Testis (tissue), 2 donors: Measurements from ENCODE around the gene MRPL53.

ENCODE experiments used
- CTCF ChIP-seq, 3 experiments: fragments of 450-650 bp in 2 of 3; fragments of 200-600 bp in 1 of 3; sonication (generic) in 1 of 3; IDR thresholded peaks; one replicate each; pipeline ENCODE4 v1.5.1; 2016 to 2019; ENCODE audit warnings: antibody characterized with exemption in 3 of 3, mild to moderate bottlenecking in 2 of 3, moderate library complexity in 1 of 3
- POLR2A ChIP-seq: fragments of 450-650 bp; IDR thresholded peaks from one replicate; pipeline ENCODE4 v1.6.1; 2017; ENCODE audit warnings: antibody characterized with exemption, mild to moderate bottlenecking, moderate library complexity

GRCh38 chr2:74505448-74506246 is 33.2 kb upstream of the MRPL53 start:
- TF ChIP-seq CTCF (IDR thresholded peaks at IDR 0.05) = no peak
- TF ChIP-seq POLR2A = no peak
